Tibial nerve (tissue), 4 donors: ENCODE measurements around the gene ATP11A. TPM values are rescaled to one million over a fixed set of nuclear protein-coding genes. Genes with fewer than 3 reads are reported as not detected.

ENCODE experiments used
- DNase-seq, 2 donors: peaks; one replicate each; pipeline ENCODE4 v3.0.0-alpha.2; 2019; ENCODE audit warnings: low spot score in 2 of 2
- H3K27ac ChIP-seq, 4 donors: fragments of 200-600 bp; sonication (generic) in 3 of 4; one replicate each; pipeline ENCODE4 v1.5.1; 2017 to 2019; ENCODE audit warnings: mild to moderate bottlenecking in 1 of 4
- H3K27me3 ChIP-seq, 2 donors: fragments of 200-600 bp; sonication (generic) in 1 of 2; one replicate each; pipeline versions ENCODE4 v1.5.1 to v1.6.0; 2017 to 2019
- H3K36me3 ChIP-seq, 3 donors: fragments of 200-600 bp; sonication (generic); one replicate each; pipeline ENCODE4 v1.5.1; 2018 to 2019
- H3K4me1 ChIP-seq, 4 donors: fragments of 200-600 bp; sonication (generic) in 3 of 4; one replicate each; pipeline ENCODE4 v1.5.1; 2017 to 2019
- H3K4me3 ChIP-seq, 4 donors: fragments of 200-600 bp; sonication (generic) in 3 of 4; one replicate each; pipeline ENCODE4 v1.5.1; 2017 to 2019; ENCODE audit warnings: mild to moderate bottlenecking in 1 of 4, moderate library complexity in 1 of 4
- H3K9me3 ChIP-seq, 4 donors: fragments of 200-600 bp; sonication (generic) in 3 of 4; one replicate each; pipeline ENCODE4 v1.5.1; 2017 to 2019
- CTCF ChIP-seq, 5 experiments: fragments of 200-600 bp in 3 of 5; fragments of 450-650 bp in 2 of 5; sonication (generic) in 3 of 5; IDR thresholded peaks; one replicate each; pipeline ENCODE4 v1.5.1; 2016 to 2019; ENCODE audit warnings: antibody characterized with exemption in 5 of 5, mild to moderate bottlenecking in 3 of 5, moderate library complexity in 2 of 5
- EP300 ChIP-seq, 2 donors: sonication (generic); formaldehyde crosslinking; IDR thresholded peaks; one replicate each; pipeline ENCODE4 v1.6.1; 2017; ENCODE audit warnings: antibody characterized with exemption in 2 of 2, mild to moderate bottlenecking in 1 of 2
- POLR2A ChIP-seq, 2 donors: fragments of 450-650 bp; IDR thresholded peaks; one replicate each; pipeline ENCODE4 v1.6.1; 2017; ENCODE audit warnings: antibody characterized with exemption in 2 of 2, mild to moderate bottlenecking in 2 of 2, moderate library complexity in 2 of 2
- WGBS, 2 donors: methylation state at CpG; one replicate each; pipeline ENCODE4 v1.1.5; 2018; 5-methylcytosine and 5-hydroxymethylcytosine counted together
- total RNA-seq, 4 donors: library from RNA; depleted of rRNA; stranded (reverse); fragments of >200 nt; gene quantifications; one replicate each; pipeline ENCODE4 v1.1.0, GENCODE V29; 2016

The ATP11A gene
- total RNA-seq, 4 donors from 2014 or later, result 24.7 to 61.5 (median 35.0) TPM

- peaks cover 0 to 21% (median 0%) of the 10 kb centered on the region in 4 donors for H3K4me1 ChIP-seq
- H3K36me3 ChIP-seq, result peaks cover 2 to 93% (median 8%) of the 10 kb centered on the region in 3 donors
- DNase-seq, result no peak
- H3K27ac ChIP-seq, result no peak overlapping the region
- H3K27me3 ChIP-seq, result no peaks in the 10 kb centered on the region
- 95 to 97% methylated on average over 35 of the region's 35 CpGs for WGBS, 2 donors
- no peak overlapping the region for H3K4me3 ChIP-seq
- no peak for TF ChIP-seq CTCF (IDR thresholded peaks at IDR 0.05)
- no peak for TF ChIP-seq EP300 (IDR thresholded peaks at IDR 0.05)
- no peak for TF ChIP-seq POLR2A (IDR thresholded peaks at IDR 0.05)
- H3K9me3 ChIP-seq, result no peaks in the 10 kb centered on the region
Measured at GRCh38 chr13:112838038-112838841, 148.4 kb downstream of the ATP11A start.

GRCh38 chr13:112838842-112839117 lies 148.9 kb downstream of the ATP11A start:
- Histone ChIP-seq H3K27me3 (no peaks in the 10 kb centered on the region), H3K36me3 (peaks cover 2 to 93% (median 6%) of the 10 kb centered on the region in 3 donors)
- no peak for TF ChIP-seq CTCF (IDR thresholded peaks at IDR 0.05)

GRCh38 chr13:112839356-112840105 lies 149.7 kb downstream of the ATP11A start:
- TF ChIP-seq CTCF (IDR thresholded peaks at IDR 0.05) (no peak), EP300 (IDR thresholded peaks at IDR 0.05) (peak in 1 of 2 donors; percentile 20)
- Histone ChIP-seq H3K27ac (no peak overlapping the region), H3K4me3 (no peak overlapping the region), H3K36me3 (peaks cover 0 to 93% (median 0%) of the 10 kb centered on the region in 3 donors), H3K9me3 (no peaks in the 10 kb centered on the region), H3K27me3 (no peaks in the 10 kb centered on the region), H3K4me1 (peaks cover 0 to 19% (median 0%) of the 10 kb centered on the region in 4 donors)
- no peak for DNase-seq
- WGBS, 2 donors, result 76 to 77% methylated on average over 12 of the region's 12 CpGs

More at GRCh38 chr13:112838842-112839117, 148.9 kb downstream of the ATP11A start:
- Histone ChIP-seq H3K4me1 (peaks cover 0 to 19% (median 0%) of the 10 kb centered on the region in 4 donors), H3K9me3 (no peaks in the 10 kb centered on the region), H3K4me3 (no peak overlapping the region), H3K27ac (no peak overlapping the region)
- DNase-seq, result no peak
- WGBS, 2 donors, result 90 to 93% methylated on average over 7 of the region's 7 CpGs

GRCh38 chr13:112840472-112841302 lies 150.8 kb downstream of the ATP11A start:
- H3K4me1 ChIP-seq, result peaks cover 0 to 19% (median 0%) of the 10 kb centered on the region in 4 donors
- DNase-seq, result no peak
- H3K4me3 ChIP-seq, result no peak overlapping the region
- H3K27ac ChIP-seq, result no peak overlapping the region
- no peak for TF ChIP-seq CTCF (IDR thresholded peaks at IDR 0.05)
- no peak for TF ChIP-seq EP300 (IDR thresholded peaks at IDR 0.05)
- no peak for TF ChIP-seq POLR2A (IDR thresholded peaks at IDR 0.05)
- 95 to 98% methylated on average over 16 to 34 of the region's 34 CpGs for WGBS, 2 donors
- no peaks in the 10 kb centered on the region for H3K27me3 ChIP-seq
- H3K36me3 ChIP-seq, result peaks cover 0 to 93% (median 4%) of the 10 kb centered on the region in 3 donors
- H3K9me3 ChIP-seq, result no peaks in the 10 kb centered on the region
